Right lobe of liver (tissue), 4 donors: Measurements from ENCODE around the gene PEPD.

Experiments used
- CTCF ChIP-seq, 4 donors: fragments of 200-600 bp in 3 of 4; fragments of 450-650 bp in 1 of 4; IDR thresholded peaks; one replicate each; pipeline versions ENCODE4 v1.5.1 to v1.8.0; 2016 to 2022; ENCODE audit warnings: antibody characterized with exemption in 4 of 4, mild to moderate bottlenecking in 2 of 4
- POLR2A ChIP-seq: fragments of 450-650 bp; IDR thresholded peaks from one replicate; pipeline ENCODE4 v1.6.1; 2017; ENCODE audit warnings: antibody characterized with exemption, mild to moderate bottlenecking
- donor health status: DM: no; HTN: no; CAD: no.
- donor health status: DM: no; HTN: no; CAD: no.
- donor health status: DM: no; HTN: yes; CAD: no.

DNA sequence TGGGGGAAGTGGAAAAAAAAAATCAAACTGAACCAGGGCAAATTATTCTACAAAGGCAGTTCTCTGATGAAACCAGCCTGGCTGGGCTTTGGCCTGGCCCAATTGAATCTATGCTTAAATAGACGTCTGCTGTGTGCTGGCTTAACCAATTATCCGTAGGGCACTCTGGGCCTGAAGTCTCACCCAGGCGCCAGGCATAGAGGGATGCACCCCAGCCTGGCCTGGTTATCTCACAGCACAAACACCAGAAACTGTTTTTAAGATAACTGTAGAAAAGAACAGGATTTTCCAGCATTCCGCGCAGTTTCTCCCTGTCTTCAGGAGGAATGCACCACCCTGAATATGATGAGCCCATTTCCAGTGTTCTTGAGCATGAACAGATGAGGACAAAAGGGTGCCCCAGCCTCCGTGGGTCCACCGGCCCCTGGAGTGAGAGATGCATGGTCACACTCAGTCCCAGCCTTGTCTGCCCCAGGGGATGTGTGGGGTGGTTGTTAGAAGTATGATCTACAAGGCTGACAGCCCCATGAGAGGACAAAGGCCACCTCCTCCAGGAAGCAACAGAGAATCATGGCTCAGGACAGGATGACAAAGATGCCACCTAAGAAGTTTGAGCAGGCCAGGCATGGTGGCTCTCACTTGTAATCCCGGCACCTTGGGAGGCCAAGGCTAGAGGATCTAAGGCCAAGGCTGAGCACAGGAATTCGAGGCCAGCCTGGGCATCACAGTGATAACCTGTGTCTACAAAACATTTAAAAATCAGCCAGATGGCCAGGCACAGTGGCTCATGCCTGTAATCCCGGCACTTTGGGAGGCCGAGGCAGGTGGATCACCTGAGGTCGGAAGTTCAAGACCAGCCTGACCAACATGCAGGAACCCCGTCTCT lies 50.2 kb downstream of the PEPD start:
- no peak for TF ChIP-seq CTCF (IDR thresholded peaks at IDR 0.05)
- TF ChIP-seq POLR2A: no peak
